HG03457 (cell line): Measurements from ENCODE around the gene ROBO2.

Experiments
- ATAC-seq: cut with Tn5 transposase; IDR thresholded peaks from one replicate; pipeline ENCODE4 v1.9.1; 2021; ENCODE audit warnings: moderate number of reproducible peaks; ENCODE audit not compliant: unreplicated experiment

Gene ROBO2

GRCh38 chr3:77051591-77051990, 11.7 kb downstream of the ROBO2 start:
- ATAC-seq = no peak

GRCh38 chr3:77052051-77052501, 12.2 kb downstream of the ROBO2 start:
- ATAC-seq = no peak

GRCh38 chr3:77052733-77053670, 13.1 kb downstream of the ROBO2 start:
- ATAC-seq = no peak

- no peak for ATAC-seq
Measured at GRCh38 chr3:77053795-77054194, 13.9 kb downstream of the ROBO2 start.

- no peak for ATAC-seq
Measured at GRCh38 chr3:77055841-77056341, 16.0 kb downstream of the ROBO2 start.

- ATAC-seq = no peak
Measured at GRCh38 chr3:77059354-77059753, 19.5 kb downstream of the ROBO2 start.

GRCh38 chr3:77063423-77063822, 23.5 kb downstream of the ROBO2 start:
- no peak for ATAC-seq

- ATAC-seq = no peak
Measured at GRCh38 chr3:77065750-77066149, 25.9 kb downstream of the ROBO2 start.

GRCh38 chr3:77066829-77067228, 26.9 kb downstream of the ROBO2 start:
- ATAC-seq = no peak

GRCh38 chr3:77068808-77069207, 28.9 kb downstream of the ROBO2 start:
- ATAC-seq = no peak

- ATAC-seq = no peak
Measured at GRCh38 chr3:77071364-77071763, 31.5 kb downstream of the ROBO2 start.

GRCh38 chr3:77071809-77072208, 31.9 kb downstream of the ROBO2 start:
- no peak for ATAC-seq

GRCh38 chr3:77072232-77072631, 32.3 kb downstream of the ROBO2 start:
- no peak for ATAC-seq

GRCh38 chr3:77078279-77078678, 38.4 kb downstream of the ROBO2 start:
- no peak for ATAC-seq

- no peak for ATAC-seq
Measured at GRCh38 chr3:77079988-77080610, 40.2 kb downstream of the ROBO2 start.

GRCh38 chr3:77081240-77081661, 41.4 kb downstream of the ROBO2 start:
- ATAC-seq = no peak

GRCh38 chr3:77084511-77084910, 44.6 kb downstream of the ROBO2 start:
- ATAC-seq = no peak

GRCh38 chr3:77086408-77086807, 46.5 kb downstream of the ROBO2 start:
- no peak for ATAC-seq

GRCh38 chr3:77091809-77092208, 51.9 kb downstream of the ROBO2 start:
- ATAC-seq = no peak

GRCh38 chr3:77093101-77093500, 53.2 kb downstream of the ROBO2 start:
- ATAC-seq = no peak

GRCh38 chr3:77096145-77096544, 56.2 kb downstream of the ROBO2 start:
- ATAC-seq = no peak
